ENCODE data around the gene CPSF4L. TPM values are rescaled to one million over a fixed set of nuclear protein-coding genes. Genes with fewer than 3 reads are reported as not detected.

Gene CPSF4L
- polyA plus RNA-seq, 1 of the 3 experiments (the other 2 are of a cell fraction) = 0.10 TPM

DNA sequence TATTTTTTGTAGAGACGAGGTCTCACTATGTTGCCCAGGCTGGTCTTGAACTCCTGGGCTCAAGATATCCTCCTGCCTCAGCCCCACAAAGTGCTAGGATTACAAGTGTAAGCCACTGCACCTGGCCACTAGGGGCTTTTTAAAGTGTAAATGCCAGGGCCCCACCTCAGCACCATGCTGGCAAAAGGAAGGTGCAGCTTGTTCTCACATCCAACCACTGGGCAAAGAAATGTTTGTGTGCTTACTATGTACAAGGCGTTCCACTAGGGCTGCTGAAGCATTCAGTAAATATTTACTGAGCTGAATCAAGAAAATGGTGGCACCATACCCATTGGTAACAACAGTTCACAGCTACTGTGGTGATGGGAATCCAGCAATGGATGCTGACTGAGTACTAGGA, 46.2 kb downstream of the CPSF4L start:
- Histone ChIP-seq H3K36me3 (replicated peaks in 1 of 2; ENCODE audit: control insufficient read depth in 1 of 2, insufficient read depth in 2 of 2, low read length in 1 of 2) (peaks cover 12 to 46% of the 10 kb centered on the region in 2 experiments), H3K9me2 (no peaks in the 10 kb centered on the region), H3K9ac (no peak overlapping the region), H4K20me1 (ENCODE audit: insufficient read depth) (peaks cover 7% of the 10 kb centered on the region; the same call in 1 of the 2 replicates), H3K4me2 (no peak overlapping the region), H2AFZ (ENCODE audit: low read depth) (no peak overlapping the region), H3K4me3 (ENCODE audit: low read depth in 2 of 2, low read length in 1 of 2) (no peak overlapping the region), H3K27me3 (ENCODE audit: insufficient read depth) (no peaks in the 10 kb centered on the region), H3K9me3 (no peaks in the 10 kb centered on the region), H3K4me1 (ENCODE audit: control insufficient read depth in 1 of 2, insufficient read depth in 2 of 2, low read depth in 1 of 2, low read length in 1 of 2) (no peaks in the 10 kb centered on the region), H3K27ac (ENCODE audit: low read depth in 2 of 2, low read length in 1 of 2) (no peak overlapping the region), H3F3A (replicated peaks; ENCODE audit: insufficient read depth) (peaks cover 12% of the 10 kb centered on the region), H3K79me2 (ENCODE audit: insufficient read depth) (peaks cover 92% of the 10 kb centered on the region)
- TF ChIP-seq MEF2A (IDR thresholded peaks at IDR 0.05; ENCODE audit: borderline replicate concordance, low read depth) = no peak
- TF ChIP-seq, protein P1, sequence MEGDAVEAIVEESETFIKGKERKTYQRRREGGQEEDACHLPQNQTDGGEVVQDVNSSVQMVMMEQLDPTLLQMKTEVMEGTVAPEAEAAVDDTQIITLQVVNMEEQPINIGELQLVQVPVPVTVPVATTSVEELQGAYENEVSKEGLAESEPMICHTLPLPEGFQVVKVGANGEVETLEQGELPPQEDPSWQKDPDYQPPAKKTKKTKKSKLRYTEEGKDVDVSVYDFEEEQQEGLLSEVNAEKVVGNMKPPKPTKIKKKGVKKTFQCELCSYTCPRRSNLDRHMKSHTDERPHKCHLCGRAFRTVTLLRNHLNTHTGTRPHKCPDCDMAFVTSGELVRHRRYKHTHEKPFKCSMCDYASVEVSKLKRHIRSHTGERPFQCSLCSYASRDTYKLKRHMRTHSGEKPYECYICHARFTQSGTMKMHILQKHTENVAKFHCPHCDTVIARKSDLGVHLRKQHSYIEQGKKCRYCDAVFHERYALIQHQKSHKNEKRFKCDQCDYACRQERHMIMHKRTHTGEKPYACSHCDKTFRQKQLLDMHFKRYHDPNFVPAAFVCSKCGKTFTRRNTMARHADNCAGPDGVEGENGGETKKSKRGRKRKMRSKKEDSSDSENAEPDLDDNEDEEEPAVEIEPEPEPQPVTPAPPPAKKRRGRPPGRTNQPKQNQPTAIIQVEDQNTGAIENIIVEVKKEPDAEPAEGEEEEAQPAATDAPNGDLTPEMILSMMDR (IDR thresholded peaks at IDR 0.05) = peak; percentile 17; the same call in 1 of the 2 replicates
- no peak for TF ChIP-seq SMC3 (IDR thresholded peaks at IDR 0.05; ENCODE audit: low read depth, low read length)
- TF ChIP-seq TCF12 (IDR thresholded peaks at IDR 0.05) = no peak
- TF ChIP-seq NFIC (IDR thresholded peaks at IDR 0.05; ENCODE audit: borderline replicate concordance) = no peak
- TF ChIP-seq EZH2phosphoT487 (IDR thresholded peaks at IDR 0.05; ENCODE audit: borderline replicate concordance, low read depth) = no peak
- TF ChIP-seq, protein P2, sequence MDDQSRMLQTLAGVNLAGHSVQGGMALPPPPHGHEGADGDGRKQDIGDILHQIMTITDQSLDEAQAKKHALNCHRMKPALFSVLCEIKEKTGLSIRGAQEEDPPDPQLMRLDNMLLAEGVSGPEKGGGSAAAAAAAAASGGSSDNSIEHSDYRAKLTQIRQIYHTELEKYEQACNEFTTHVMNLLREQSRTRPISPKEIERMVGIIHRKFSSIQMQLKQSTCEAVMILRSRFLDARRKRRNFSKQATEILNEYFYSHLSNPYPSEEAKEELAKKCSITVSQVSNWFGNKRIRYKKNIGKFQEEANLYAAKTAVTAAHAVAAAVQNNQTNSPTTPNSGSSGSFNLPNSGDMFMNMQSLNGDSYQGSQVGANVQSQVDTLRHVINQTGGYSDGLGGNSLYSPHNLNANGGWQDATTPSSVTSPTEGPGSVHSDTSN (IDR thresholded peaks at IDR 0.05) = no peak
- WGBS (ENCODE audit: low lambda C conversion rate) = 96% methylated on average over 2 of the region's 2 CpGs
- ChIA-PET CTCF (interaction anchor here (0.7 to 2.9 kb wide), 7 partner anchors 8 to 490 kb away, joined by 3 to 9 read pairs (median 3); no protein-coding TSS in a partner anchor), POLR2A (no interaction called here)
- DNase-seq = no peak

DNA sequence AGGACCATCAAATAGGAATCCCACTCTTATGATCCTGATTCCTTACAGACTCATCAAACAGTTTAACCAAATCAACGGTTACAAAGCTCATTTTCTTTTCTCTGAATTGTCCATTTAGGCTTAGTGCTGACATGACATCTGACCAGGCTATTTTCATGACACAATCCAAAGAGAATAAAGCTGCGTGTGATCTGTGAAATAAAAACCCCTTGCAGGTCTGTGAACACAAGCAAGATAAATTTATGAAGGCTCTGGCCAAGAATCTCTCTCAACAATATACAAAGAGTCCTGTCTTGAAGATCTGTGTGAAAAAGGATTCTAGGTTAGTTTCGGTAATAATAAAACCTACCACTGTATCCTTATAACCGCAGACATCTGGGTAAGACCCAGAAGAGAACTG, 46.8 kb downstream of the CPSF4L start:
- CTCF ChIA-PET = interaction anchor here (0.8 to 2.0 kb wide), 7 partner anchors 13 to 489 kb away, joined by 3 to 9 read pairs (median 3); no protein-coding TSS in a partner anchor
- H3K27ac ChIP-seq (ENCODE audit: low read depth in 2 of 2, low read length in 1 of 2) = no peak overlapping the region
- TF ChIP-seq TAF1 (IDR thresholded peaks at IDR 0.05; ENCODE audit: borderline replicate concordance, low read depth, low read length) = no peak
- no peak for TF ChIP-seq RXRA (IDR thresholded peaks at IDR 0.05; ENCODE audit: borderline replicate concordance, low read depth)
- TF ChIP-seq MEF2A (IDR thresholded peaks at IDR 0.05; ENCODE audit: borderline replicate concordance, low read depth) = no peak
- no peak for TF ChIP-seq GATA2 (CRISPR knock-in tag; IDR thresholded peaks at IDR 0.05)
- TF ChIP-seq, protein P3, sequence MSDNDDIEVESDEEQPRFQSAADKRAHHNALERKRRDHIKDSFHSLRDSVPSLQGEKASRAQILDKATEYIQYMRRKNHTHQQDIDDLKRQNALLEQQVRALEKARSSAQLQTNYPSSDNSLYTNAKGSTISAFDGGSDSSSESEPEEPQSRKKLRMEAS (IDR thresholded peaks at IDR 0.05; ENCODE audit: low read depth) = no peak
- TF ChIP-seq EP300 (IDR thresholded peaks at IDR 0.05; ENCODE audit: borderline replicate concordance in 1 of 2, low read depth in 1 of 2, low read length in 1 of 2) = no peak
- TF ChIP-seq, protein P1 (IDR thresholded peaks at IDR 0.05) = no peak
- TF ChIP-seq SMC3 (IDR thresholded peaks at IDR 0.05; ENCODE audit: low read depth, low read length) = no peak
- TF ChIP-seq SIN3A (IDR thresholded peaks at IDR 0.05; ENCODE audit: borderline replicate concordance, low read depth, low read length) = no peak
- no peak for TF ChIP-seq FOXJ3 (CRISPR knock-in tag; IDR thresholded peaks at IDR 0.05)
- no peak for TF ChIP-seq FOSL2 (IDR thresholded peaks at IDR 0.05; ENCODE audit: borderline replicate concordance, low read depth)
- TF ChIP-seq, protein P2 (IDR thresholded peaks at IDR 0.05) = no peak
- no peak for TF ChIP-seq NFIC (IDR thresholded peaks at IDR 0.05; ENCODE audit: borderline replicate concordance)
- TF ChIP-seq RFX5 (IDR thresholded peaks at IDR 0.05; ENCODE audit: low read length) = no peak
- TF ChIP-seq NRF1 (IDR thresholded peaks at IDR 0.05; ENCODE audit: low read depth, low read length) = no peak
- DNase-seq = no peak
- H3K27me3 ChIP-seq (ENCODE audit: insufficient read depth) = no peaks in the 10 kb centered on the region
- no peak overlapping the region for H3K4me3 ChIP-seq (ENCODE audit: low read depth in 2 of 2, low read length in 1 of 2)
- H3K79me2 ChIP-seq (ENCODE audit: insufficient read depth) = peaks cover 92% of the 10 kb centered on the region
- POLR2A ChIA-PET = no interaction called here
- 63% methylated on average over 4 of the region's 4 CpGs for whole genome bisulfite sequencing (ENCODE audit: low lambda C conversion rate)
- H3K9ac ChIP-seq = no peak overlapping the region
- no peak overlapping the region for H3K4me2 ChIP-seq
- no peaks in the 10 kb centered on the region for H3K4me1 ChIP-seq (ENCODE audit: control insufficient read depth in 1 of 2, insufficient read depth in 2 of 2, low read depth in 1 of 2, low read length in 1 of 2)
- H3F3A ChIP-seq (replicated peaks; ENCODE audit: insufficient read depth) = peaks cover 14% of the 10 kb centered on the region
- H3K9me2 ChIP-seq = no peaks in the 10 kb centered on the region
- no peaks in the 10 kb centered on the region for H3K9me3 ChIP-seq
- H4K20me1 ChIP-seq (ENCODE audit: insufficient read depth) = peaks cover 11% of the 10 kb centered on the region; the same call in 1 of the 2 replicates
- H3K36me3 ChIP-seq (replicated peaks in 1 of 2; ENCODE audit: control insufficient read depth in 1 of 2, insufficient read depth in 2 of 2, low read length in 1 of 2) = peaks cover 15 to 45% of the 10 kb centered on the region in 2 experiments
- H2AFZ ChIP-seq (ENCODE audit: low read depth) = no peak overlapping the region
